Lung (tissue), 12 donors: Measurements from ENCODE around the gene KIAA1755. TPM values are rescaled to one million over a fixed set of nuclear protein-coding genes. Genes with fewer than 3 reads are reported as not detected.
"Not testable (repeated sequence)": the region's sequence is repeated elsewhere in the genome, so short reads cannot be mapped to it uniquely, and the experiment has no call there.

Experiments
- ATAC-seq: fragments of 200-7000 bp; cut with Tn5 transposase; one replicate; pipeline ENCODE4 v1.9.1; 2020; ENCODE audit warnings: moderate number of reproducible peaks; ENCODE audit not compliant: insufficient read depth, low FRiP score
- DNase-seq, 3 donors: peaks; one replicate each; pipeline ENCODE4 v3.0.0-alpha.2; 2013 to 2017
- H3K27ac ChIP-seq, 2 donors: one replicate each; pipeline ENCODE4 v1.5.1; 2013; ENCODE audit warnings: mild to moderate bottlenecking in 2 of 2, moderate library complexity in 2 of 2, control low read depth in 1 of 2, inconsistent platforms in 1 of 2, low read depth in 1 of 2, low read length in 1 of 2
- H3K27me3 ChIP-seq, 3 donors: one replicate each; pipeline ENCODE4 v1.5.1; 2013; ENCODE audit warnings: low read length in 2 of 3; ENCODE audit not compliant: control insufficient read depth in 3 of 3, insufficient read depth in 3 of 3
- H3K36me3 ChIP-seq, 4 donors: one replicate each; pipeline ENCODE4 v1.5.1; 2013; ENCODE audit warnings: low read length in 4 of 4, mild to moderate bottlenecking in 1 of 4, moderate library complexity in 1 of 4; ENCODE audit not compliant: control insufficient read depth in 4 of 4, insufficient read depth in 4 of 4
- H3K4me1 ChIP-seq, 5 donors: one replicate each; pipeline ENCODE4 v1.5.1; 2013; ENCODE audit warnings: low read length in 5 of 5, mild to moderate bottlenecking in 2 of 5, moderate library complexity in 1 of 5; ENCODE audit not compliant: control insufficient read depth in 5 of 5, insufficient read depth in 5 of 5
- H3K4me3 ChIP-seq: one replicate; pipeline ENCODE4 v1.5.1; 2013; ENCODE audit warnings: mild to moderate bottlenecking, control low read depth, moderate library complexity
- H3K9ac ChIP-seq, 2 donors: one replicate each; pipeline ENCODE4 v1.5.1; 2013; ENCODE audit warnings: low read length in 2 of 2, control low read depth in 1 of 2; ENCODE audit not compliant: insufficient read depth in 1 of 2
- H3K9me3 ChIP-seq, 4 donors: one replicate each; pipeline ENCODE4 v1.5.1; 2013; ENCODE audit warnings: low read length in 3 of 4, mild to moderate bottlenecking in 1 of 4, moderate library complexity in 1 of 4; ENCODE audit not compliant: control insufficient read depth in 4 of 4, insufficient read depth in 3 of 4
- CTCF ChIP-seq: IDR thresholded peaks from 2 replicates; pipeline ENCODE4 v1.5.1; 2012; ENCODE audit warnings: mild to moderate bottlenecking; ENCODE audit errors: control extremely low read depth, extremely low read depth
- WGBS, 2 donors: extraction: QIAGEN DNeasy Blood & Tissue Kit; methylation state at CpG; one replicate each; pipeline ENCODE4 v1.1.7; 2013; 5-methylcytosine and 5-hydroxymethylcytosine counted together
- polyA plus RNA-seq, 2 donors: library from polyadenylated mRNA; stranded (reverse); fragments of 200-250 nt; gene quantifications; one replicate each; pipeline ENCODE4 v1.2.1, GENCODE V29; 2013
- total RNA-seq, 2 donors: library from RNA; depleted of rRNA in 1 of 2; stranded (reverse); fragments of >200 nt in 1 of 2; gene quantifications; one replicate each; pipeline ENCODE4 v1.2.1, GENCODE V29; 2014 to 2021
- donor health status: control.
- donor health status: control.
- donor health status: Bipolar disorder and iron deficiency.
- donor health status: healthy.
- donor health status: DM: yes; HTN: yes; CAD: no.

Gene KIAA1755
- total and polyA plus RNA-seq, 4 donors = 0.33 to 2.0 (median 1.3) TPM

- Histone ChIP-seq H3K9me3 (no peaks in the 10 kb centered on the region), H3K27ac (no peak overlapping the region), H3K36me3 (no peaks in the 10 kb centered on the region), H3K4me3 (no peak overlapping the region), H3K27me3 (no peaks in the 10 kb centered on the region), H3K9ac (no peak overlapping the region), H3K4me1 (peaks cover 0 to 23% (median 0%) of the 10 kb centered on the region in 5 donors)
- DNase-seq (peak; percentile 53 to 65 (median 58)), ATAC-seq (no peak)
- TF ChIP-seq CTCF = no peak
- 44 to 47% methylated on average over 21 of the region's 21 CpGs for WGBS, 2 donors
Observed at GRCh38 chr20:38290829-38291814, 30.6 kb upstream of the KIAA1755 start.

- no peak for ATAC-seq
Observed at GRCh38 chr20:38286586-38287531, 26.3 kb upstream of the KIAA1755 start.

GRCh38 chr20:38284893-38285444 is 24.4 kb upstream of the KIAA1755 start:
- peaks cover 0 to 4% (median 2%) of the 10 kb centered on the region in 4 donors for H3K9me3 ChIP-seq
- no peak for ATAC-seq
- H3K27ac ChIP-seq = no peak overlapping the region
- H3K4me1 ChIP-seq = peaks cover 0 to 16% (median 0%) of the 10 kb centered on the region in 5 donors
- H3K36me3 ChIP-seq = no peaks in the 10 kb centered on the region
- H3K4me3 ChIP-seq = no peak overlapping the region
- no peak overlapping the region for H3K9ac ChIP-seq
- no peak for TF ChIP-seq CTCF
- DNase-seq = no peak
- 91 to 96% methylated on average over 5 of the region's 5 CpGs for WGBS, 2 donors
- H3K27me3 ChIP-seq = no peaks in the 10 kb centered on the region

More at GRCh38 chr20:38286586-38287531, 26.3 kb upstream of the KIAA1755 start:
- Histone ChIP-seq H3K9ac (no peak overlapping the region), H3K9me3 (peaks cover 0 to 4% (median 2%) of the 10 kb centered on the region in 4 donors), H3K27me3 (no peaks in the 10 kb centered on the region), H3K27ac (no peak overlapping the region), H3K36me3 (no peaks in the 10 kb centered on the region), H3K4me3 (no peak overlapping the region), H3K4me1 (peaks cover 0 to 23% (median 0%) of the 10 kb centered on the region in 5 donors)
- WGBS, 2 donors = 43 to 45% methylated on average over 14 to 16 of the region's 16 CpGs
- DNase-seq = peak in 2 of 3 donors; percentile 16 to 46
- no peak for TF ChIP-seq CTCF

GRCh38 chr20:38284066-38284650 is 23.6 kb upstream of the KIAA1755 start:
- peaks cover 0 to 16% (median 0%) of the 10 kb centered on the region in 5 donors for H3K4me1 ChIP-seq
- not testable (repeated sequence) for H3K27ac ChIP-seq, ATAC-seq, H3K9ac ChIP-seq, H3K4me3 ChIP-seq, DNase-seq, H3K9me3 ChIP-seq, H3K36me3 ChIP-seq, H3K27me3 ChIP-seq
- WGBS, 2 donors = 92 to 94% methylated on average over 7 of the region's 7 CpGs
